Breast epithelium (tissue), 4 donors: ENCODE data around the gene ASB3. TPM values are rescaled to one million over a fixed set of nuclear protein-coding genes. Genes with fewer than 3 reads are reported as not detected.
"Not testable (repeated sequence)": the region's sequence is repeated elsewhere in the genome, so short reads cannot be mapped to it uniquely, and the experiment has no call there.

Experiments
- DNase-seq, 2 donors: peaks; one replicate each; pipeline ENCODE4 v3.0.0-alpha.2; 2019; ENCODE audit warnings: low spot score in 2 of 2
- H3K27ac ChIP-seq, 2 donors: fragments of 200-600 bp; sonication (generic) in 1 of 2; one replicate each; pipeline ENCODE4 v1.5.1; 2016 to 2019; ENCODE audit warnings: mild to moderate bottlenecking in 1 of 2
- H3K27me3 ChIP-seq, 2 donors: fragments of 200-600 bp; sonication (generic) in 1 of 2; one replicate each; pipeline versions ENCODE4 v1.5.1 to v1.6.0; 2017 to 2019; ENCODE audit warnings: control low read depth in 1 of 2, mild to moderate bottlenecking in 1 of 2
- H3K36me3 ChIP-seq: fragments of 200-600 bp; one replicate; pipeline ENCODE4 v1.5.1; 2019
- H3K4me1 ChIP-seq, 2 donors: fragments of 200-600 bp; sonication (generic); one replicate each; pipeline ENCODE4 v1.5.1; 2016 to 2019; ENCODE audit warnings: control low read depth in 1 of 2
- H3K4me3 ChIP-seq, 3 donors: fragments of 200-600 bp; sonication (generic); 1 replicate in 2 of 3; 2 replicates in 1 of 3; pipeline ENCODE4 v1.5.1; 2016 to 2019; ENCODE audit warnings: mild to moderate bottlenecking in 3 of 3, moderate library complexity in 2 of 3
- H3K9me3 ChIP-seq, 2 donors: fragments of 200-600 bp; sonication (generic) in 1 of 2; one replicate each; pipeline ENCODE4 v1.5.1; 2016 to 2019; ENCODE audit warnings: control low read depth in 1 of 2
- POLR2A ChIP-seq: fragments of 450-650 bp; IDR thresholded peaks from one replicate; pipeline ENCODE4 v1.6.1; 2016; ENCODE audit warnings: antibody characterized with exemption, mild to moderate bottlenecking, moderate library complexity
- POLR2AphosphoS5 ChIP-seq, 3 donors: sonication (generic); formaldehyde crosslinking; IDR thresholded peaks; one replicate each; pipeline ENCODE4 v1.6.1; 2017; ENCODE audit warnings: antibody characterized with exemption in 3 of 3
- intact Hi-C: fragments of 100-400 bp; cut with DNase I; formaldehyde crosslinking; loops from one replicate; pipeline ENCODE4 v1.15.1; 2023; ENCODE audit warnings: low total_unique reads
- total RNA-seq, 3 donors: library from RNA; depleted of rRNA; stranded (reverse); fragments of >200 nt; gene quantifications; one replicate each; pipeline ENCODE4 v1.1.0, GENCODE V29; 2016
- TF ChIP-seq, protein P1 (sequence below), 3 donors: fragments of 450-650 bp; IDR thresholded peaks; one replicate each; pipeline ENCODE4 v1.5.1; 2016 to 2017; ENCODE audit warnings: antibody characterized with exemption in 3 of 3, mild to moderate bottlenecking in 3 of 3, moderate library complexity in 3 of 3

ASB3 gene
- total RNA-seq, 3 donors from 2014 or later = 22.0 to 37.9 (median 22.7) TPM

GRCh38 chr2:53767405-53768241, 19.1 kb downstream of the ASB3 start, which contains the start of gene CHAC2:
Gene CHAC2, plus strand, starts transcription at chr2:53767804. Its CDS starts 83 bp downstream, at chr2:53767887.
- intact Hi-C loops = no loop called here
- Histone ChIP-seq H3K27ac (peak within 1 kb of the TSS; percentile 71 to 80), H3K4me3 (peak within 1 kb of the TSS; percentile 59 to 93 (median 81)), H3K9me3 (no peaks in the 10 kb centered on the region), H3K4me1 (no peaks in the 10 kb centered on the region), H3K36me3 (no peaks in the 10 kb centered on the region), H3K27me3 (no peaks in the 10 kb centered on the region)
- peak; percentile 61 to 77 for DNase-seq
- TF ChIP-seq POLR2A (no peak), POLR2AphosphoS5 (IDR thresholded peaks at IDR 0.05) (peak in 1 of 3 donors; percentile 35)
- TF ChIP-seq, protein P1, sequence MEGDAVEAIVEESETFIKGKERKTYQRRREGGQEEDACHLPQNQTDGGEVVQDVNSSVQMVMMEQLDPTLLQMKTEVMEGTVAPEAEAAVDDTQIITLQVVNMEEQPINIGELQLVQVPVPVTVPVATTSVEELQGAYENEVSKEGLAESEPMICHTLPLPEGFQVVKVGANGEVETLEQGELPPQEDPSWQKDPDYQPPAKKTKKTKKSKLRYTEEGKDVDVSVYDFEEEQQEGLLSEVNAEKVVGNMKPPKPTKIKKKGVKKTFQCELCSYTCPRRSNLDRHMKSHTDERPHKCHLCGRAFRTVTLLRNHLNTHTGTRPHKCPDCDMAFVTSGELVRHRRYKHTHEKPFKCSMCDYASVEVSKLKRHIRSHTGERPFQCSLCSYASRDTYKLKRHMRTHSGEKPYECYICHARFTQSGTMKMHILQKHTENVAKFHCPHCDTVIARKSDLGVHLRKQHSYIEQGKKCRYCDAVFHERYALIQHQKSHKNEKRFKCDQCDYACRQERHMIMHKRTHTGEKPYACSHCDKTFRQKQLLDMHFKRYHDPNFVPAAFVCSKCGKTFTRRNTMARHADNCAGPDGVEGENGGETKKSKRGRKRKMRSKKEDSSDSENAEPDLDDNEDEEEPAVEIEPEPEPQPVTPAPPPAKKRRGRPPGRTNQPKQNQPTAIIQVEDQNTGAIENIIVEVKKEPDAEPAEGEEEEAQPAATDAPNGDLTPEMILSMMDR (IDR thresholded peaks at IDR 0.05) = peak; percentile 14 to 59 (median 50)

- DNase-seq = no peak
- no peaks in the 10 kb centered on the region for H3K4me1 ChIP-seq
- no peak overlapping the region for H3K4me3 ChIP-seq
- H3K9me3 ChIP-seq = no peaks in the 10 kb centered on the region
- H3K27ac ChIP-seq = no peak overlapping the region
- intact Hi-C loops = no loop called here
- H3K36me3 ChIP-seq = no peaks in the 10 kb centered on the region
- H3K27me3 ChIP-seq = no peaks in the 10 kb centered on the region
- TF ChIP-seq, protein P1 (IDR thresholded peaks at IDR 0.05) = no peak
- no peak for TF ChIP-seq POLR2A
- TF ChIP-seq POLR2AphosphoS5 (IDR thresholded peaks at IDR 0.05) = no peak
These were observed 21.0 kb downstream of the ASB3 start for GRCh38 chr2:53765767-53766166.

GRCh38 chr2:53757206-53757605, 29.5 kb downstream of the ASB3 start:
- intact Hi-C loops, H3K4me1 ChIP-seq, DNase-seq, H3K9me3 ChIP-seq, H3K27me3 ChIP-seq, H3K4me3 ChIP-seq, H3K27ac ChIP-seq, H3K36me3 ChIP-seq: not testable (repeated sequence)

- H3K9me3 ChIP-seq = no peaks in the 10 kb centered on the region
- intact Hi-C loops = no loop called here
- H3K36me3 ChIP-seq = no peaks in the 10 kb centered on the region
- DNase-seq = no peak
- H3K27me3 ChIP-seq = no peaks in the 10 kb centered on the region
- H3K4me3 ChIP-seq = no peak overlapping the region
- TF ChIP-seq, protein P1 (IDR thresholded peaks at IDR 0.05) = no peak
- TF ChIP-seq POLR2A (no peak), POLR2AphosphoS5 (IDR thresholded peaks at IDR 0.05) (no peak)
- no peak overlapping the region for H3K27ac ChIP-seq
- no peaks in the 10 kb centered on the region for H3K4me1 ChIP-seq
These were observed 30.1 kb downstream of the ASB3 start for GRCh38 chr2:53756644-53757043.

GRCh38 chr2:53755121-53755520, 31.6 kb downstream of the ASB3 start:
- intact Hi-C loops = no loop called here
- no peaks in the 10 kb centered on the region for H3K36me3 ChIP-seq
- no peaks in the 10 kb centered on the region for H3K27me3 ChIP-seq
- H3K9me3 ChIP-seq = no peaks in the 10 kb centered on the region
- TF ChIP-seq, protein P1 (IDR thresholded peaks at IDR 0.05) = no peak
- TF ChIP-seq POLR2AphosphoS5 (IDR thresholded peaks at IDR 0.05) (no peak), POLR2A (no peak)
- no peak for DNase-seq
- no peaks in the 10 kb centered on the region for H3K4me1 ChIP-seq
- peak overlapping the region in 1 of 2 donors; percentile 50 for H3K27ac ChIP-seq
- H3K4me3 ChIP-seq = no peak overlapping the region
